HEK293T (cell line): ENCODE measurements around the gene KIAA0408.

Experiments
- BHLHE40 ChIP-seq: fragments of 450-650 bp; IDR thresholded peaks from 2 replicates; pipeline ENCODE4 v1.6.1; 2016; ENCODE audit warnings: mild to moderate bottlenecking, moderate library complexity, borderline replicate concordance
- FOXA1 ChIP-seq: fragments of 450-650 bp; IDR thresholded peaks from 2 replicates; pipeline ENCODE4 v1.6.1; 2016; ENCODE audit warnings: mild to moderate bottlenecking
- FOXK2 ChIP-seq: fragments of 450-650 bp; IDR thresholded peaks from 2 replicates; pipeline ENCODE4 v1.6.1; 2016; ENCODE audit warnings: mild to moderate bottlenecking
- L3MBTL2 ChIP-seq: fragments of 450-650 bp; conservative IDR thresholded peaks from 2 replicates; pipeline ENCODE4 v1.6.1; 2016; ENCODE audit warnings: mild to moderate bottlenecking
- NFRKB ChIP-seq: fragments of 450-650 bp; IDR thresholded peaks from 2 replicates; pipeline ENCODE4 v1.6.1; 2016; ENCODE audit warnings: mild to moderate bottlenecking, moderate library complexity
- SP1 ChIP-seq: fragments of 450-650 bp; IDR thresholded peaks from 2 replicates; pipeline ENCODE4 v1.6.1; 2017
- SUZ12 ChIP-seq: fragments of 450-650 bp; IDR thresholded peaks from 2 replicates; pipeline ENCODE4 v1.6.1; 2016; ENCODE audit warnings: mild to moderate bottlenecking
- ZNF384 ChIP-seq: fragments of 450-650 bp; IDR thresholded peaks from 2 replicates; pipeline ENCODE4 v1.6.1; 2016

DNA sequence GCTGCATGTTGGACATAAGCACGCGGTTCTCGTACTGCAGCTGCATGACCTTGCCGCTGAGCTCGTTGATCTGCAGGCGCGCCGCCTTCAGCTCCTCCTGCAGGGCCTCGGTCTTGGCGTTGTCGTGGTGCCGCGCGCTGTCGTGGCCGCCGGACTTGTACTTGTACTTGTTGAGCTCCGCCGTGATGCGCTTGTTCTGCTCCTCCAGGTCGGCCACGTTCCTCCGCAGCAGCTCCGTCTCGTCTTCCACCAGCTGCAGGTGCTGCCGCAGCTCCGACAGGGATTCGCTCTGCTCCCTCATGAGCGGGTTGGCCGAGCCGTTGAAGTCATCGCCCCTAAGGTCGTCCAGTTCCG, 16.6 kb upstream of the KIAA0408 start:
- TF ChIP-seq SUZ12 (no peak), L3MBTL2 (no peak), FOXA1 (no peak), BHLHE40 (no peak), SP1 (no peak), ZNF384 (no peak), NFRKB (no peak), FOXK2 (no peak)
